ENCODE data around the gene PRKD2. TPM values are rescaled to one million over a fixed set of nuclear protein-coding genes. Genes with fewer than 3 reads are reported as not detected.

PRKD2 gene
- total RNA-seq, 1 donor from 2014 or later = 69.3 TPM

GRCh38 chr19:46739290-46739771 lies 22.4 kb upstream of the PRKD2 start:
- Mint-ChIP-seq H3K36me3 (ENCODE audit: insufficient read depth) (peaks cover 4% of the 10 kb centered on the region), H3K4me1 (ENCODE audit: low read depth) (peaks cover 12% of the 10 kb centered on the region), H3K9me3 (ENCODE audit: low read depth) (no peaks in the 10 kb centered on the region), H3K4me3 (ENCODE audit: low read depth) (no peak overlapping the region), H3K27me3 (no peaks in the 10 kb centered on the region), H3K27ac (peak overlapping the region; percentile 49)
- no peak for TF ChIP-seq CTCF (IDR thresholded peaks at IDR 0.05; ENCODE audit: unreplicated experiment)
- DNase-seq (ENCODE audit: low spot score, unreplicated experiment) = no peak

GRCh38 chr19:46737761-46738171 lies 20.9 kb upstream of the PRKD2 start:
- no peak for DNase-seq (ENCODE audit: low spot score, unreplicated experiment)
- H3K27ac Mint-ChIP-seq = peak overlapping the region; percentile 82
- H3K36me3 Mint-ChIP-seq (ENCODE audit: insufficient read depth) = peaks cover 7% of the 10 kb centered on the region
- no peak overlapping the region for H3K4me3 Mint-ChIP-seq (ENCODE audit: low read depth)
- H3K9me3 Mint-ChIP-seq (ENCODE audit: low read depth) = no peaks in the 10 kb centered on the region
- H3K4me1 Mint-ChIP-seq (ENCODE audit: low read depth) = peaks cover 10% of the 10 kb centered on the region
- H3K27me3 Mint-ChIP-seq = no peaks in the 10 kb centered on the region
- TF ChIP-seq CTCF (IDR thresholded peaks at IDR 0.05; ENCODE audit: unreplicated experiment) = no peak

GRCh38 chr19:46737298-46737654 lies 20.4 kb upstream of the PRKD2 start:
- peaks cover 7% of the 10 kb centered on the region for H3K36me3 Mint-ChIP-seq (ENCODE audit: insufficient read depth)
- H3K4me3 Mint-ChIP-seq (ENCODE audit: low read depth) = no peak overlapping the region
- no peaks in the 10 kb centered on the region for H3K9me3 Mint-ChIP-seq (ENCODE audit: low read depth)

GRCh38 chr19:46736531-46737297 lies 19.8 kb upstream of the PRKD2 start:
- peaks cover 10% of the 10 kb centered on the region for H3K4me1 Mint-ChIP-seq (ENCODE audit: low read depth)
- no peak overlapping the region for H3K27ac Mint-ChIP-seq
- H3K9me3 Mint-ChIP-seq (ENCODE audit: low read depth) = no peaks in the 10 kb centered on the region
- peaks cover 7% of the 10 kb centered on the region for H3K36me3 Mint-ChIP-seq (ENCODE audit: insufficient read depth)
- TF ChIP-seq CTCF (IDR thresholded peaks at IDR 0.05; ENCODE audit: unreplicated experiment) = no peak
- H3K4me3 Mint-ChIP-seq (ENCODE audit: low read depth) = no peak overlapping the region
- H3K27me3 Mint-ChIP-seq = no peaks in the 10 kb centered on the region
- no peak for DNase-seq (ENCODE audit: low spot score, unreplicated experiment)

More at GRCh38 chr19:46737298-46737654, 20.4 kb upstream of the PRKD2 start:
- Mint-ChIP-seq H3K27ac (peak overlapping the region; percentile 82), H3K27me3 (no peaks in the 10 kb centered on the region), H3K4me1 (ENCODE audit: low read depth) (peaks cover 10% of the 10 kb centered on the region)
- DNase-seq (ENCODE audit: low spot score, unreplicated experiment) = no peak
- TF ChIP-seq CTCF (IDR thresholded peaks at IDR 0.05; ENCODE audit: unreplicated experiment) = no peak

GRCh38 chr19:46733690-46734292 lies 16.9 kb upstream of the PRKD2 start:
- no peak for TF ChIP-seq CTCF (IDR thresholded peaks at IDR 0.05; ENCODE audit: unreplicated experiment)
- Mint-ChIP-seq H3K4me1 (ENCODE audit: low read depth) (peaks cover 8% of the 10 kb centered on the region), H3K4me3 (ENCODE audit: low read depth) (no peak overlapping the region), H3K27me3 (no peaks in the 10 kb centered on the region), H3K36me3 (ENCODE audit: insufficient read depth) (peaks cover 14% of the 10 kb centered on the region), H3K9me3 (ENCODE audit: low read depth) (no peaks in the 10 kb centered on the region), H3K27ac (no peak overlapping the region)
- no peak for DNase-seq (ENCODE audit: low spot score, unreplicated experiment)
